GM11168 (cell line): ENCODE results near the gene TMEM134.

Experiments
- in situ Hi-C: fragments of 300-500 bp; cut with MboI; formaldehyde crosslinking; loops from one replicate; pipeline ENCODE4 v1.12.0; 2022; ENCODE audit warnings: low sequenced_read_pairs; ENCODE audit not compliant: unreplicated experiment

The TMEM134 gene

GRCh38 chr11:67464411-67465188, 4.5 kb downstream of the TMEM134 start:
- in situ Hi-C loops = no loop called here

GRCh38 chr11:67463680-67464410, 5.2 kb downstream of the TMEM134 start:
- in situ Hi-C loops = no loop called here

GRCh38 chr11:67463186-67463585, 5.9 kb downstream of the TMEM134 start:
- in situ Hi-C loops = no loop called here

DNA sequence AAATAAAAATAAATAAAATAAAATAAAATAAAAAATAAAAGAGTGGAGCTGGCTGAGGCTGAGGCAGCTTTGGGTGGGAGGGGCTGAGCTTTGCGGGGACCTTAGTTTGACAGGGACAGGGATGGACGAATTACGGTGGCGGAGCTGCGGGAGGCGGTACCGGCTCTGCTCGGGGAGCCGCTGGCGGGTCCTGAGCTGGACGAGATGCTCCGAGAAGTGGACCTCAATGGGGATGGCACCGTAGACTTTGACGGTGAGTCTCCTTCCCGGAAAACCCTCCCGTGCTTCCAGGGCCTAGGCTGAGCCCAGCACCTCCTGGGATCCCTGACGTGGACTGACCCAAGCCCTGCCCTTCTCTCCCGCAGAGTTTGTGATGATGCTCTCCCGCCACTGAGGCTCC, 10.8 kb downstream of the TMEM134 start:
- in situ Hi-C loops = no loop called here

GRCh38 chr11:67457453-67457852, 11.6 kb downstream of the TMEM134 start:
- in situ Hi-C loops = no loop called here

GRCh38 chr11:67456068-67456705, 12.9 kb downstream of the TMEM134 start:
- in situ Hi-C loops = no loop called here

- in situ Hi-C loops = no loop called here
These were observed 14.0 kb downstream of the TMEM134 start, which contains the start of gene CABP4 for GRCh38 chr11:67455054-67455453. Gene CABP4, plus strand, starts transcription at chr11:67455354. Its CDS starts 70 bp downstream, at chr11:67455424.

DNA sequence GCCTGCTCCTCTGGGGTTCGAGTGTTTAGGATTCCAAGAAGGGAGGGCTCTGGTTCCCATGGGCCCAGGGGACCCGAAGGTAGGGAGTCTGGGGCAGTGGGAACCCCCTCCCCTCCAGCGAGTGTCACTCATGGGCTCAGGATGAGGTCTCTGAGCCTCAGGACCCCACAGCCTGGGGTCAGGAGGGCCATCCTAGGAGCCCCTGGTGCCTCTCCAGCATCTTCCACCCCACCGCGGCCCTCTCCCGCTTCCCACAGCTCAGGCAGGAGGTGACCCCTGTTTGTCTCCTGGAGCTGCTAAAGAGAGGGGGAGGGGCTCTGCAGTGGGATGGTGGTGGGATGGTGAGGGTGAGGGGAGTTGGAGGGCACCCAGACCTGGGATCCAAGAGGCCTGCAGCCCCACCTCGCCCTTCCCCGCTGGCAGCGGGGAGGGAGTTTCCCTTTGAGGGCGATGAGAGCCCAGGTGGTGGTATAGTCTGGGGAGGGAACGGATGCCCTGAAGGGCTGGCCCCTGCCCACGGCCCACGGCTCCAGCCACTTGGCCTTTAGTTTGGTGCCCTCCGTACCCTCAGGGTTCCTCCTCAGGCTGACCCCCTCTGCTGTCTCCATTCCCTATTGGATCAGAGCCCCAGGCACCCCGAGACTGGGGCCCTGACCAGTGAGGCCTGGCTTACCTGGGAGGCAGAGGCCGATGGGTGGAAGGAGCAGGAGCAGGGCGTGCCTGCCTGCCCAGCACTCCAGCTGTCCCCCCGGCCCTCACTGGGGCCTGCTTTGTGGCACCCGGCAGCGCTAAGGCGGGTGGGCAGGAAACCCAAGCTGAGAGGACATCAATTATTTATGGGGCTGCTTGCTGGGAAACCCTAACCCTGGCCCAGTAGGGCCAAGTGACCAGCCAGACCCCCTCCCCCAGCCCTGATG, 15.0 kb downstream of the TMEM134 start:
- in situ Hi-C loops = no loop called here

DNA sequence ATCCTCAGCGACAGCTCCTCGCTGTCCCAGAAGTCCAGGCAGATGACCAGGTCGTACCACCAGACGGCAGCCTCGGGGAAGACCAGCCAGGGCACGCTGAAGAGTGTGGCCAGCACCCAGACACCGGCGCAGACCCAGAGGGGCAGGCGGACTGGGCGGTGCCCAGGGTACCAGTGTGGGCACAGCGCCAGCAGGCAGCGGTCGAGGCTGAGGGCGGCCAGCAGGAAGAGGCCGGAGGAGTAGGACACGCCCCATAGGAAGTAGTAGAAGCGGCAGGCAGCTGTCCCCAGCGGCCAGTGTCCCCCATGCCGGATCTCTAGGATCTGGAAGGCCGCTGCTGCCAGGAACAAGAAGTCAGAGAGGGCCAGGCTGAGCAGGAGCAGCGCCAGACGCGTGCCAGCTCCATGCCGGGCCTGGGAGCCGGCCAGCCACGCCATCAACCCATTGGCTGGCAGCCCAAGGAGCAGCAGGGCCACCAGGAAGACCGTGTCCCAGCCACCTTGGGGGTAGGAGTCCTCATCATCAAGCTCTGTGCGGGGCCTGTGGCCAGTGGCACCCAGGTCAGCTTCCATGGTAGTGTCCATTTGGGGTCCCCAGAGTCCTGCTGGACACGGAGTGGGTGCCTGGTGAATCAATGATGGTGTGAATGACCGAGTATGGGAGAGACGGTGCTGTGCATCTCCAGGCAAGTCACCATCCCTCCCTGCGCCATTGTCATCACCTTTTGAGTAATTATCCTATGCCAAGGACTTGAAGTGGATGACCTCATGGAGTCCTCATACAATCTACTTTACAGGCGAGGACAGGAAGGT, 16.7 kb downstream of the TMEM134 start, which contains the start of gene GPR152:
TSS of gene GPR152 (minus strand) at position 589 of the 812 bp plus-strand sequence. CDS start at position 584, 5 bp downstream.
- in situ Hi-C loops = no loop called here

DNA sequence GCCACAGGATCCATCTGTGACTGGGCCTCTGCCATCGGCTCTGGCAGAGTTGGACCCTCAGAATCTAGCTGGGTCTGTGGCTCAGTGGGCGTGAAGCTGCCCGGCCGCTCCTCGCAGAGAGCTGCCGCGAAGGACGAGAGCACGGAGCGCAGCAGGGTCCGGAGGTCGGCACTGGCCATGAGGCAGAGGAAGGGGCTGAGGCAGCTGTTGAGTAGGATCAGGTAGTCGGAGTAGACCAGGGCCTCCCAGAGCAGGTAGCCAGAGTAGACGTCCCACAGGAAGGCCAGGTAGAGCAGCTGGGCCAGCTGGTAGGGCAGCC, 17.4 kb downstream of the TMEM134 start:
- in situ Hi-C loops = no loop called here

DNA sequence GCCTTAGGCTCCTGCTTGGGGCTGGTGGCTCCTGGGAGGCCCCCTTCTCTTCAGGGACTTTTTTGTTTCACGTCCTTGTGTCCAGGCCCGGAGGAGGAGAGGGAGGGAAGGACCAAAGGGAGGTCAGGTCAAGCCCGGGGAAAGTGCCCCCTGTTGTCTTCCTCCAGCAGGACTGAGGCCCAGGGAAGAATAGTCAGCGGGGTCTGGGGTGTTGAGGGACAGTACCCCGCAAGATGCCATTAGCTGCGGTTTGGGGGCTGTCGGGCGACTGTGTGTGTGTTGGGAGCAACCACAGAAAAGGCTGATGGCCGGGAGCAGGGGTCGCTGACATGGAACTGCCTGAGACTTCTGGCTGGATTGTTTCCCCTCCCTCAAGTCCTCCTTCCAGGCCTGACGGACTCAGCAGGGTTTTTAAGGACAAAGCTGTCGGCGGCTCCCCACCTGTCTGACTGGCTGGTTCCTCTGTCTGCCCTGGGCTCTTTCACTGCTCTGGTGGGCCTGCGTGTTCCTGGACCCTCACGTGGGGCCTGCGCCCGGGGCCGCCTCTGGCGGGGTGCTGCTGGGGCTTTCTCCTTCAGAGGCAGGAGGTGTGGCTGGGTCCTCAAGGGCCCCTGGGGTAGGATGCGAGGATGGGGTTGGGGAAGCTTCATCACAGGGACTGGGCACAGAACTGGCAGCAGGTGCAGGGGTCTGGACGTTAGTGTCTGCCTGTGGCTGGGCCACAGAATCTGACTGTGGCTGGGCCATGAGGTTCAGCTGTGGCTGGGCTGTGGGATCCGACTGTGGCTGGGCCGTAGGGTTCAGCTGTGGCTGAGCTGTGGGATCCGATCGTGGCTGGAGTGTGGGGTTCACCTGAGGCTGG, 18.0 kb downstream of the TMEM134 start:
- in situ Hi-C loops = no loop called here

GRCh38 chr11:67449116-67449844, 19.8 kb downstream of the TMEM134 start:
- in situ Hi-C loops = no loop called here

- in situ Hi-C loops = no loop called here
These were observed 20.8 kb downstream of the TMEM134 start for GRCh38 chr11:67448220-67448609.

GRCh38 chr11:67445515-67445914, 23.5 kb downstream of the TMEM134 start:
- in situ Hi-C loops = no loop called here

DNA sequence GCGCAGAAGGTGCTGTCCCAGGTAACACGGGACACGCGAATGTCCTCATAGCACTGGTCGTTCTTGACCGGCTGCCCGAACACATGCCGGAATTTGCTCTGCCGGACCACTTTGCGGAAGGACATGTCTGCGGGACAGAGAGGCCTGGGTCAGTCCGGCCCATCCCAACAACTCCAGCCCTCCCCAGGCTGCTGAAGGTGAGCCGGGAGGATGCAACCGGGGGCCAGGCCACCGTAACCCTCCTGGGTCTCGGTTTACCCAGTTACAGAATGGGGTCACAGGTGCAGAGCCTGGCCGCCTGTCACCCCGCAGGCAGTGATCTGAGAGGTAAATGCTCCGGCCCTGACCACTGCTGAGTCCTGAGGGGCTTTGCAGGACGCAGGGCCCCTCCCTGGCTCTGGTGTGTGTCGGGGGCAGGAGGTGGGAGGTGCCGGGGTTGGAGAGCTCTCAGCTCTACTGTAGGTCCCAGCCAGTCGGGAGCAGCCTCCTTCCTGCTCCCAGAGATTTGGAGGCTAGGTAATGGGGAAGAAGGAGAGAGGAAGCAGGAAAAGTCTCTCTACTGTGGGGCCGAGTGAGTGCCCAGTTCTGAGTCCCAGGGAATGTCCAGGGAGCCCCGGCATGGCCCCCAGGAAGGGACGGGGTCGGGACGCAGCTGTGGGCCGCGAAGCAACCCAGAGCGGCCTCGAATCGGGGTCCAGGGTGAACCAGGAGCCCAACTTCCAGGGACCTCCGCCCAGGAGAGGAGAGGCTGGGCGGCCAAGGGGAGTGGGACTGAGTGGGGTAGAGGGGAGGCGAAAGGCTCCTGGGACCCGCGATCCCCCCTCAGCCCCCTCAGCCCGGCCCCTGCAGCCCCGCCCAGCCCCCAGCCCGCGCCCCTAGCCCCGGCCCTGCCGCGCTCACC, 26.3 kb downstream of the TMEM134 start:
- in situ Hi-C loops = no loop called here

- in situ Hi-C loops = no loop called here
These were observed 27.2 kb downstream of the TMEM134 start for GRCh38 chr11:67441731-67442351.
